ENCODE measurements around the gene NUMBL. TPM values are rescaled to one million over a fixed set of nuclear protein-coding genes. Genes with fewer than 3 reads are reported as not detected.

Gene NUMBL
- total RNA-seq, 1 experiment from 2014 or later, result 41.7 TPM

- H2AFZ ChIP-seq (ENCODE audit: low read depth, low read length, poor library complexity, severe bottlenecking), result no peak overlapping the region
- no peaks in the 10 kb centered on the region for H3K9me2 ChIP-seq (ENCODE audit: insufficient read depth)
- ATAC-seq, result no peak
- H3K27ac ChIP-seq (ENCODE audit: low read depth, low read length), result no peak overlapping the region
- H3K27me3 ChIP-seq (ENCODE audit: insufficient read depth, low read length), result no peaks in the 10 kb centered on the region
- RAD21 ChIA-PET (ENCODE audit: low non-redundant PET in 1 of 2, low total read pairs in 2 of 2, uncharacterized antibody in 2 of 2, unreplicated experiment in 2 of 2), result no interaction called here
- H3K9ac ChIP-seq (ENCODE audit: low read length), result no peak overlapping the region
- H3K36me3 ChIP-seq (ENCODE audit: control insufficient read depth in 1 of 2, insufficient read depth in 2 of 2, low read length in 2 of 2), result peaks cover 21 to 48% of the 10 kb centered on the region in 2 experiments
- H3K4me1 ChIP-seq (ENCODE audit: control insufficient read depth in 1 of 2, insufficient read depth in 2 of 2, low read length in 2 of 2), result no peaks in the 10 kb centered on the region
- DNase-seq (ENCODE audit: low read depth, low spot score), result no peak
- POLR2A ChIA-PET, result no interaction called here
- intact Hi-C loops (cut with micrococcal nuclease), result no loop called here
- BruUV-seq (replicated peaks), result no TSS peak
- no peaks in the 10 kb centered on the region for H3K9me3 ChIP-seq (ENCODE audit: control insufficient read depth in 1 of 2, insufficient read depth in 1 of 2, low read depth in 1 of 2, low read length in 2 of 2)
- CTCF ChIA-PET, result no interaction called here
- H3K79me2 ChIP-seq (ENCODE audit: insufficient read depth, low read length), result peaks cover 11% of the 10 kb centered on the region
- TF ChIP-seq CTCF (IDR thresholded peaks at IDR 0.05 in 2 of 3, conservative IDR thresholded peaks at IDR 0.05 in 1 of 3; ENCODE audit: borderline replicate concordance in 1 of 3, insufficient read depth in 1 of 3, low read depth in 2 of 3, low read length in 2 of 3), result no peak
- no peak for TF ChIP-seq JUND (IDR thresholded peaks at IDR 0.05)
- no peak for TF ChIP-seq SP1 (IDR thresholded peaks at IDR 0.05; ENCODE audit: low read depth)
- no peak for TF ChIP-seq CEBPB (IDR thresholded peaks at IDR 0.05; ENCODE audit: low read depth)
- no peak for TF ChIP-seq FOSL1 (IDR thresholded peaks at IDR 0.05; ENCODE audit: low read depth)
- TF ChIP-seq, protein P1, sequence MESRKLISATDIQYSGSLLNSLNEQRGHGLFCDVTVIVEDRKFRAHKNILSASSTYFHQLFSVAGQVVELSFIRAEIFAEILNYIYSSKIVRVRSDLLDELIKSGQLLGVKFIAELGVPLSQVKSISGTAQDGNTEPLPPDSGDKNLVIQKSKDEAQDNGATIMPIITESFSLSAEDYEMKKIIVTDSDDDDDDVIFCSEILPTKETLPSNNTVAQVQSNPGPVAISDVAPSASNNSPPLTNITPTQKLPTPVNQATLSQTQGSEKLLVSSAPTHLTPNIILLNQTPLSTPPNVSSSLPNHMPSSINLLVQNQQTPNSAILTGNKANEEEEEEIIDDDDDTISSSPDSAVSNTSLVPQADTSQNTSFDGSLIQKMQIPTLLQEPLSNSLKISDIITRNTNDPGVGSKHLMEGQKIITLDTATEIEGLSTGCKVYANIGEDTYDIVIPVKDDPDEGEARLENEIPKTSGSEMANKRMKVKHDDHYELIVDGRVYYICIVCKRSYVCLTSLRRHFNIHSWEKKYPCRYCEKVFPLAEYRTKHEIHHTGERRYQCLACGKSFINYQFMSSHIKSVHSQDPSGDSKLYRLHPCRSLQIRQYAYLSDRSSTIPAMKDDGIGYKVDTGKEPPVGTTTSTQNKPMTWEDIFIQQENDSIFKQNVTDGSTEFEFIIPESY (IDR thresholded peaks at IDR 0.05; ENCODE audit: extremely low read depth, insufficient replicate concordance, low read length), result no peak
- TF ChIP-seq ELF1 (IDR thresholded peaks at IDR 0.05; ENCODE audit: borderline replicate concordance, low read depth), result no peak
- TF ChIP-seq TCF7L2 (IDR thresholded peaks at IDR 0.05; ENCODE audit: borderline replicate concordance, extremely low read depth, insufficient read depth, insufficient read length), result no peak
- TF ChIP-seq, protein P2, sequence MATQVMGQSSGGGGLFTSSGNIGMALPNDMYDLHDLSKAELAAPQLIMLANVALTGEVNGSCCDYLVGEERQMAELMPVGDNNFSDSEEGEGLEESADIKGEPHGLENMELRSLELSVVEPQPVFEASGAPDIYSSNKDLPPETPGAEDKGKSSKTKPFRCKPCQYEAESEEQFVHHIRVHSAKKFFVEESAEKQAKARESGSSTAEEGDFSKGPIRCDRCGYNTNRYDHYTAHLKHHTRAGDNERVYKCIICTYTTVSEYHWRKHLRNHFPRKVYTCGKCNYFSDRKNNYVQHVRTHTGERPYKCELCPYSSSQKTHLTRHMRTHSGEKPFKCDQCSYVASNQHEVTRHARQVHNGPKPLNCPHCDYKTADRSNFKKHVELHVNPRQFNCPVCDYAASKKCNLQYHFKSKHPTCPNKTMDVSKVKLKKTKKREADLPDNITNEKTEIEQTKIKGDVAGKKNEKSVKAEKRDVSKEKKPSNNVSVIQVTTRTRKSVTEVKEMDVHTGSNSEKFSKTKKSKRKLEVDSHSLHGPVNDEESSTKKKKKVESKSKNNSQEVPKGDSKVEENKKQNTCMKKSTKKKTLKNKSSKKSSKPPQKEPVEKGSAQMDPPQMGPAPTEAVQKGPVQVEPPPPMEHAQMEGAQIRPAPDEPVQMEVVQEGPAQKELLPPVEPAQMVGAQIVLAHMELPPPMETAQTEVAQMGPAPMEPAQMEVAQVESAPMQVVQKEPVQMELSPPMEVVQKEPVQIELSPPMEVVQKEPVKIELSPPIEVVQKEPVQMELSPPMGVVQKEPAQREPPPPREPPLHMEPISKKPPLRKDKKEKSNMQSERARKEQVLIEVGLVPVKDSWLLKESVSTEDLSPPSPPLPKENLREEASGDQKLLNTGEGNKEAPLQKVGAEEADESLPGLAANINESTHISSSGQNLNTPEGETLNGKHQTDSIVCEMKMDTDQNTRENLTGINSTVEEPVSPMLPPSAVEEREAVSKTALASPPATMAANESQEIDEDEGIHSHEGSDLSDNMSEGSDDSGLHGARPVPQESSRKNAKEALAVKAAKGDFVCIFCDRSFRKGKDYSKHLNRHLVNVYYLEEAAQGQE (IDR thresholded peaks at IDR 0.05; ENCODE audit: low read depth), result no peak
- TF ChIP-seq ZFX (IDR thresholded peaks at IDR 0.05), result no peak
- no peak for TF ChIP-seq ZNF274 (IDR thresholded peaks at IDR 0.05; ENCODE audit: low read depth, low read length)
- TF ChIP-seq EZH2phosphoT487 (IDR thresholded peaks at IDR 0.05; ENCODE audit: borderline replicate concordance), result no peak
- no peak for TF ChIP-seq EGR1 (IDR thresholded peaks at IDR 0.05; ENCODE audit: low read depth)
- no peak for TF ChIP-seq CBX3 (IDR thresholded peaks at IDR 0.05; ENCODE audit: low read depth)
- no peak for TF ChIP-seq RAD21 (IDR thresholded peaks at IDR 0.05; ENCODE audit: low read depth)
- no peak for TF ChIP-seq YY1 (IDR thresholded peaks at IDR 0.05; ENCODE audit: extremely low read depth, insufficient replicate concordance, low read depth, low read length)
- TF ChIP-seq SIN3A (IDR thresholded peaks at IDR 0.05; ENCODE audit: low read depth), result no peak
- TF ChIP-seq POLR2A (IDR thresholded peaks at IDR 0.05; ENCODE audit: borderline replicate concordance, extremely low read depth, insufficient read depth, insufficient read length), result no peak
- TF ChIP-seq SRF (IDR thresholded peaks at IDR 0.05; ENCODE audit: low read depth), result no peak
- H3K4me3 ChIP-seq (replicated peaks in 1 of 2; ENCODE audit: low read depth in 1 of 2, low read length in 2 of 2), result no peak overlapping the region
- no peak overlapping the region for H3K4me2 ChIP-seq (ENCODE audit: low read length)
- no peaks in the 10 kb centered on the region for H4K20me1 ChIP-seq (ENCODE audit: insufficient read depth)
Observed at GRCh38 chr19:40683437-40683836, 7.0 kb downstream of the NUMBL start.

Measured in HCT116 (cell line).